Spinal cord (tissue), 10 donors: ENCODE results near the gene NLRC3. TPM values are rescaled to one million over a fixed set of nuclear protein-coding genes. Genes with fewer than 3 reads are reported as not detected.

ENCODE experiments used
- DNase-seq, 6 donors: peaks; one replicate each; pipeline versions ENCODE4 v3.0.0 to v3.0.0-alpha.2; 2013 to 2015; ENCODE audit warnings: low spot score in 6 of 6, low read depth in 4 of 6
- H3K27ac ChIP-seq: one replicate; pipeline ENCODE4 v1.5.1; 2013; ENCODE audit warnings: low read depth, low read length, control low read depth
- H3K27me3 ChIP-seq: one replicate; pipeline ENCODE4 v1.6.1; 2013; ENCODE audit warnings: low read length; ENCODE audit not compliant: control insufficient read depth, insufficient read depth
- H3K36me3 ChIP-seq: one replicate; pipeline ENCODE4 v1.6.1; 2013; ENCODE audit warnings: low read length; ENCODE audit not compliant: control insufficient read depth, insufficient read depth
- H3K4me1 ChIP-seq: one replicate; pipeline ENCODE4 v1.6.1; 2013; ENCODE audit warnings: low read length; ENCODE audit not compliant: control insufficient read depth, insufficient read depth
- H3K4me3 ChIP-seq: one replicate; pipeline ENCODE4 v1.5.1; 2013; ENCODE audit warnings: low read depth, low read length, control low read depth
- H3K9me3 ChIP-seq: one replicate; pipeline ENCODE4 v1.6.1; 2013; ENCODE audit warnings: low read length; ENCODE audit not compliant: control insufficient read depth, insufficient read depth
- WGBS: methylation state at CpG from one replicate; pipeline ENCODE4 v1.1.5; 2013; ENCODE audit warnings: missing lambda C conversion rate; ENCODE audit not compliant: insufficient coverage; 5-methylcytosine and 5-hydroxymethylcytosine counted together
- polyA plus RNA-seq, 2 donors: library from polyadenylated mRNA; unstranded; fragments of 120-200 nt; gene quantifications; one replicate each; pipeline ENCODE4 v1.2.1, GENCODE V29; 2013; ENCODE audit not compliant: insufficient read length in 2 of 2
- total RNA-seq, 2 donors: library from RNA; depleted of rRNA in 1 of 2; stranded (reverse); fragments of 120-200 nt in 1 of 2; fragments of >200 nt in 1 of 2; gene quantifications; one replicate each; pipeline versions ENCODE4 v1.2.3 to v1.2.4, GENCODE V29; 2013 to 2014
- donor health status: healthy.

The NLRC3 gene
- total and polyA plus RNA-seq, 4 donors: 0.59 to 3.3 (median 1.6) TPM

GRCh38 chr16:3599121-3599520, 21.9 kb upstream of the NLRC3 start:
- H3K36me3 ChIP-seq: peaks cover 99% of the 10 kb centered on the region
- H3K27ac ChIP-seq: no peak overlapping the region
- no peaks in the 10 kb centered on the region for H3K27me3 ChIP-seq
- 88% methylated on average over 8 of the region's 8 CpGs for WGBS
- no peaks in the 10 kb centered on the region for H3K4me1 ChIP-seq
- no peak for DNase-seq
- no peaks in the 10 kb centered on the region for H3K9me3 ChIP-seq
- no peak overlapping the region for H3K4me3 ChIP-seq

DNA sequence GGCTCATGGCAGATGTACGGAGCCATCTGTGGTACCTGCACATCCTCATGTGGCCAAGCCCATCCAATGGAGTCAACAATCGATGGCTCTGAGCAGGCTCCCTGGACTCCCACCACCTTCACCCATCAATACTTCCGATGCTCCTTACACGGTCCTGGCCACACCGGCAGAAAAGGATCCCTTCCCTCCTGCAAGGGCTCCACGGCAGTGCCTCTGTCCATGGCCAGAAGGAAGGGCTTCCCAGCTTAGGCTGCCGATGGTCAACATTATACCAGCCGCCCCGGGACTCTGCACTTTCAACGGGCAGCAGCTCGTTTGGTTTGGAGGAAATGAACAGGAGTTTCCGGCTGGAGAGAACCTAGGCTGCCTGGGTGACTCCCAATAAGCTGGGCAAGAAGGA, 21.0 kb upstream of the NLRC3 start:
- no peak for DNase-seq
- Histone ChIP-seq H3K4me1 (no peaks in the 10 kb centered on the region), H3K27me3 (no peaks in the 10 kb centered on the region), H3K27ac (no peak overlapping the region), H3K4me3 (no peak overlapping the region), H3K9me3 (no peaks in the 10 kb centered on the region), H3K36me3 (peaks cover 96% of the 10 kb centered on the region)
- WGBS: 99% methylated on average over 11 of the region's 12 CpGs

GRCh38 chr16:3597676-3598075, 20.5 kb upstream of the NLRC3 start:
- H3K27me3 ChIP-seq: no peaks in the 10 kb centered on the region
- DNase-seq: no peak
- no peak overlapping the region for H3K27ac ChIP-seq
- no peaks in the 10 kb centered on the region for H3K9me3 ChIP-seq
- H3K36me3 ChIP-seq: peaks cover 96% of the 10 kb centered on the region
- no peak overlapping the region for H3K4me3 ChIP-seq
- WGBS: 93% methylated on average over 16 of the region's 17 CpGs
- no peaks in the 10 kb centered on the region for H3K4me1 ChIP-seq

GRCh38 chr16:3597226-3597625, 20.0 kb upstream of the NLRC3 start:
- Histone ChIP-seq H3K9me3 (no peaks in the 10 kb centered on the region), H3K4me3 (no peak overlapping the region), H3K36me3 (peaks cover 96% of the 10 kb centered on the region), H3K27me3 (no peaks in the 10 kb centered on the region), H3K4me1 (no peaks in the 10 kb centered on the region), H3K27ac (no peak overlapping the region)
- 93% methylated on average over 9 of the region's 10 CpGs for WGBS
- DNase-seq: no peak

GRCh38 chr16:3596101-3596861, 19.1 kb upstream of the NLRC3 start:
- Histone ChIP-seq H3K27me3 (no peaks in the 10 kb centered on the region), H3K4me1 (no peaks in the 10 kb centered on the region), H3K27ac (no peak overlapping the region), H3K4me3 (no peak overlapping the region), H3K36me3 (peaks cover 96% of the 10 kb centered on the region), H3K9me3 (no peaks in the 10 kb centered on the region)
- DNase-seq: no peak
- 93% methylated on average over 27 of the region's 27 CpGs for WGBS

- peaks cover 96% of the 10 kb centered on the region for H3K36me3 ChIP-seq
- 98% methylated on average over 12 of the region's 19 CpGs for WGBS
Measured at GRCh38 chr16:3595521-3596021, 18.4 kb upstream of the NLRC3 start.

GRCh38 chr16:3595110-3595486, 17.9 kb upstream of the NLRC3 start:
- no peak for DNase-seq

More at GRCh38 chr16:3595521-3596021, 18.4 kb upstream of the NLRC3 start:
- no peak overlapping the region for H3K4me3 ChIP-seq
- H3K9me3 ChIP-seq: no peaks in the 10 kb centered on the region
- DNase-seq: no peak
- no peak overlapping the region for H3K27ac ChIP-seq
- H3K4me1 ChIP-seq: no peaks in the 10 kb centered on the region
- no peaks in the 10 kb centered on the region for H3K27me3 ChIP-seq

DNA sequence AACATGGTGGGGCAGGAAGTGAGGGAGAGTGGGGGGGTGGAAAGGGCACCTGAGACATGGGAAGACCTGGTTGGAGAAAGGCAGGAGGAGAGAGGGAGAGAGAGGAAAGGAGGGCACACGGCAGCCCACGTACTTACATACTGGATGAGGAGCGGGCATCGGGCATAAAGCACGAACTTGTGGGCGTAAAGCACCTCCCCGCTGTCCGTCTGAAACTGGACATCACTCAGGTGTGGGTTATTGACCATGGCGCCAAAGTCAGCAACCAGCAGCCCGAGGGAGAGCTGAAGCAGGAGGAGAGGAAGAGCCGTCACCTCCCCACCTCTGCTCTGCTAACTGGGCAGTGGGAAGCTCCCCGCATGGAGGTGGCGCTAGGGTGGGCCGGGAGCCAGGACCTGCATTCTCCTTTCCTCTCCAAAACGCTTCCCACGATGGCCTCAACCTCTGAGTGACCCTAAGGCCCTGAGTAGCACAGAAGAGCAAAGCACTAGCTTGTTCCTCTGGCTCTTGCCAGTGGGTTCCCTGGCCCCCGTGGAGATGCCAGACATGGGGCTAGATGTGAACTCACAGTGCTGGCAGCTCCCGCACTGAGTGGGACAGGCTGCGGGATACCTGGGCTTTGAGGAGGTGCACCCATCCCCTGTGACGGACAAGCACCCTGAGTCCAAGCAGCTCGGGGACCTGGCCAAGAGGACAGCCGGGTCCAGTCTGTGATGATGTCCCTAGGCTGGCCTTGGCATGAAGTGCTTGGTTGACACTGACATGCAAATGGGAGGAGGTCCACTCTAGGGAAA, 17.3 kb upstream of the NLRC3 start:
- Histone ChIP-seq H3K4me1 (no peaks in the 10 kb centered on the region), H3K9me3 (no peaks in the 10 kb centered on the region), H3K27me3 (no peaks in the 10 kb centered on the region), H3K36me3 (peaks cover 97% of the 10 kb centered on the region), H3K27ac (no peak overlapping the region), H3K4me3 (no peak overlapping the region)
- 95% methylated on average over 21 of the region's 22 CpGs for WGBS
- DNase-seq: no peak

More at GRCh38 chr16:3595110-3595486, 17.9 kb upstream of the NLRC3 start:
- Histone ChIP-seq H3K27me3 (no peaks in the 10 kb centered on the region), H3K4me1 (no peaks in the 10 kb centered on the region), H3K36me3 (peaks cover 96% of the 10 kb centered on the region), H3K4me3 (no peak overlapping the region), H3K27ac (no peak overlapping the region), H3K9me3 (no peaks in the 10 kb centered on the region)
- WGBS: 98% methylated on average over 11 of the region's 11 CpGs

GRCh38 chr16:3592559-3592958, 15.4 kb upstream of the NLRC3 start:
- peaks cover 95% of the 10 kb centered on the region for H3K36me3 ChIP-seq
- no peak for DNase-seq
- no peak overlapping the region for H3K4me3 ChIP-seq
- WGBS: 96% methylated on average over 11 of the region's 12 CpGs
- H3K27me3 ChIP-seq: no peaks in the 10 kb centered on the region
- H3K4me1 ChIP-seq: no peaks in the 10 kb centered on the region
- H3K27ac ChIP-seq: no peak overlapping the region
- H3K9me3 ChIP-seq: no peaks in the 10 kb centered on the region
